OCI-LY3 (cell line): ENCODE measurements around the gene IER5.

Experiments used
- CTCF ChIP-seq: fragments of 200-600, 300-600 bp; sonication (generic); IDR thresholded peaks from 2 replicates; pipeline ENCODE4 v1.5.1; 2014; ENCODE audit warnings: antibody characterized with exemption, low read length, low read depth
- EZH2phosphoT487 ChIP-seq: fragments of 200-600 bp; shearing (Covaris generic); IDR thresholded peaks from 2 replicates; pipeline ENCODE4 v1.6.1; 2018; ENCODE audit warnings: antibody characterized with exemption, mixed run types, low read depth

GRCh38 chr1:181126289-181126688, 37.8 kb downstream of the IER5 start:
- no peak for TF ChIP-seq CTCF
- TF ChIP-seq EZH2phosphoT487 = no peak
